Non-pigmented ciliary epithelial cell (primary cell): ENCODE measurements around the gene SLAMF9.

Source experiments
- DNase-seq: peaks from one replicate; pipeline ENCODE4 v3.0.0-alpha.2; 2010; ENCODE audit warnings: low read depth

The SLAMF9 gene

GRCh38 chr1:159953536-159954515, at the start of gene SLAMF9:
TSS of gene SLAMF9 (minus strand) at chr1:159954237. CDS start at chr1:159954137, 100 bp downstream.
- no peak for DNase-seq

DNA sequence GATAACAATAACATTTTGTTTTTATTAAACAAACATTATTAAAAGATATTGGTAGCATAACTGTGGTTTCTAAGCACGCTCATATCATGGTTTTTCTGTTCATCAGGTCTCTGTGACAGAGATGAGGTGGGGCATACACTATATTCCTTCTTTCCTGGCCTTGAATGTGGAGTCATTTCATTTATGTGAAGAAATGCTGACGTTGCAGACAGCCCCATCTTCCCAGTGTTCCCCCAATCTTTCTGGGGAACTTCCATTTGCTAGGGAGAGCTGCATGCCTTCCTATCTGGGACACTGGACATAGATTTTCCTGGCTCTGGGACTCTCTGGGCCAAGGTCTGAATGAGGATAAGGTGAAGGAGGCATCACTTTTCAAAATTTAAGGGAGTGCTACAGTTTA, 47.4 kb upstream of the SLAMF9 start:
- no peak for DNase-seq

DNA sequence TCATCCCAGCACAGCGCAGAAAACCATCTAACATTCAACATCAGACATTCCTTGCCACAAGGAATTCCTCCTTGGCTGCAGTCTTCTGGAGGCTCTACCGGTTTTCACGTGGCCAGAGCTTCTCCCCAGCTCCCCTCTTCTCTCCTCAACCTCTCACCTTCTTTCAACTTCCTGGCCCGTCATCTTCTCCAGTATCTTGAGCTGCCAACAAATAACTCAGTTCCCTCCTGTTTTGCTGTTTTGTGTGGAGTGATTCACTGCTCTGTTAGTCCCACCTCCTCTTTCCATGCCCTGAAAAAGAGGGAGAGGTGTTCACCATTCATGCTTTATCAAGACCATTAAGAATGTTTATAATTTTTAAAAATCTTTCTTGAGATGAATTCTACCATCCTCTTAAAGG, 45.2 kb upstream of the SLAMF9 start:
- no peak for DNase-seq

GRCh38 chr1:159996653-159997052, 42.6 kb upstream of the SLAMF9 start:
- DNase-seq = peak; percentile 44

DNA sequence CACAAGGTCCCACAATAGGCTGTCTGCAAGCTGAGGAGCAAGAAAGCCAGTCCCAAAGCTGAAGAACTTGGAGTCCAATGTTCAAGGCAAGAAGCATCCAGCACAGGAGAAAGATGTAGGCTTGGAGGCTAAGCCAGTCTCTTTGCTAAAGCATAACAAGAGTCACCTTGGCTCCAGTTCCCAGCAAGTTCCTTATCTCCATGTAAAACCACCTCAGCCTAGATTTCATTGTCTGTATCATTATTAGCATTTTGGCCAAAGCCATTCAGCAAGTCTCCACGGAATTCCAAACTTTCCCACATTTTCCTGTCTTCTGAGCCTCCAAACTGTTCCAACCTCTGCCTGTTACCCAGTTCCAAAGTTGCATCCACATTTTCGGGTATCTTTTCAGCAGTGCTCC, 40.9 kb upstream of the SLAMF9 start:
- DNase-seq = no peak

- no peak for DNase-seq
Measured at GRCh38 chr1:159993911-159994310, 39.9 kb upstream of the SLAMF9 start.

- no peak for DNase-seq
Measured at GRCh38 chr1:159992161-159992560, 38.1 kb upstream of the SLAMF9 start.

GRCh38 chr1:159991513-159991912, 37.5 kb upstream of the SLAMF9 start:
- DNase-seq = no peak

GRCh38 chr1:159990005-159990404, 36.0 kb upstream of the SLAMF9 start:
- DNase-seq = no peak

- DNase-seq = no peak
Measured at GRCh38 chr1:159989581-159989980, 35.5 kb upstream of the SLAMF9 start.

DNA sequence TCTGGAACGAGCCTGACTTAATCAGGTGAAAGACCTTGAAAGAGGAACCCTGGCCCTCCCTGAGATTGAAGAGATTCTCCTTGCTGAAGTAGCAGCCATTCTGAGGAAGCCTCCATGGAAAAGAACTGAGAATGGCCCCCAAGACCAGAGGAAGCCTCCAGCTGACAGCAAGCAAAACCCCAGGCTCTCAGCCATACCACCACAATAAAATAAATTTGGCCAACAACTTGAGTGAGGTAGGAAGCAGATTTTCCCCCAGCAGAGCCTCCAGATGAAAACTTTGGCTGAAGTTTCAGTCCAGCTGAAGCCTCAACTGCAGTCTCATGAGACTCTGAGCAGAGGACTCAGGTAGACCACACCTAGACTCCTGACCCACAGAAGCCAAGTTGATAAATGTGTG, 34.0 kb upstream of the SLAMF9 start:
- no peak for DNase-seq

- no peak for DNase-seq
Measured at GRCh38 chr1:159987186-159987585, 33.1 kb upstream of the SLAMF9 start.

GRCh38 chr1:159986531-159986930, 32.5 kb upstream of the SLAMF9 start:
- DNase-seq = no peak

DNA sequence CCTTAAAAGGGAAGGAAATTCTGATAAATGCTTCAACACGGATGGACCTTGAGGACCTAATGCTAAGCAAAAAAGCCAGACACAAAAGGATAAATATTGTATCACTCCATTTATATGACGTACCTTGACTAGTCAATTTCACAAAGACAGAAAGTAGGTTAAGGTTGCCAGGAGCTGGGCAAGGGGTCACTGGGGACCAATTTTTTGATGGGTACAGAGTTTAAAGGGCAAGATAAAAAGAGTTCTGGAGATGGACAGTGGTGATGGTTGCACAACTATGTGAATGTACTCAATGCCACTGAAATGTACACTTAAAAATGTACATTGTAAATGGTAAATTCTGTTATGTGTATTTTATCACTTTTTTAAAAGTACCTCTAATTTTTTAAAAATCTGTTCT, 32.1 kb upstream of the SLAMF9 start:
- no peak for DNase-seq

GRCh38 chr1:159985473-159985872, 31.4 kb upstream of the SLAMF9 start:
- no peak for DNase-seq

GRCh38 chr1:159983681-159984080, 29.6 kb upstream of the SLAMF9 start:
- no peak for DNase-seq

GRCh38 chr1:159982280-159982679, 28.2 kb upstream of the SLAMF9 start:
- no peak for DNase-seq

DNA sequence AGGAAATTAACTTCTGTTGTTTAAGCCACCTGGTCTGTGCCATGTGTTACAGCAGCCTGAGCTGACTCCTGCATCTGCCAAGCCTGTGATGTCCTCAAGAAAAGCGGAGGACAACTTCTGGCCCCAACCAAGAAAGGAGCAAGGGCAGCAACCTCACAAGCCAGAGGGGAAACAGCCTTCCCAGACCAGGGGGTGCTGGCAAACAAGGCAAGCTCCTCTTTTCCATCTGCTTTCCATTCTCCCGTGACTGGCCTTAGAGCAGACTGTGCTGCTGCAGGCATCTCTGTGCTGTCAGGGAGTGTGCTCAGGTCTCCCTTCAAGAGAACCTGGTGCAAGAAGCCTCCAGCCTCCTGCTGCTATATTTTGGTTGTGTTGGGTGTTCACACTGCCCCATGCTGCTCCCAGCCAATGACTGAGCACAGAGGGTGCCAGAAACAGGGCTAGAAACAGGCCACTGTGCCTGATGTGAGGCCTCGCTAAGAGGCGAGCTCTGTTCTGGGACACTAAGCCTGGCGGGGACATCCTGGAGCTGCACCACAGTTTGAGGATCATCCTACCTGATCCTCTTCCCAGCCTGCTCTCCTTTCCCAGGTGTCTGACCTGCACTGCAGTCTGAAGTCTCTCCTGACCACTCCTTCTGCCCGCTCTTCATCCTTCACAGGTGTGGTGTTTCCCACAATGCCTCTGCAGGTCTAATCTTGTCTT, 27.5 kb upstream of the SLAMF9 start:
- DNase-seq = no peak

DNA sequence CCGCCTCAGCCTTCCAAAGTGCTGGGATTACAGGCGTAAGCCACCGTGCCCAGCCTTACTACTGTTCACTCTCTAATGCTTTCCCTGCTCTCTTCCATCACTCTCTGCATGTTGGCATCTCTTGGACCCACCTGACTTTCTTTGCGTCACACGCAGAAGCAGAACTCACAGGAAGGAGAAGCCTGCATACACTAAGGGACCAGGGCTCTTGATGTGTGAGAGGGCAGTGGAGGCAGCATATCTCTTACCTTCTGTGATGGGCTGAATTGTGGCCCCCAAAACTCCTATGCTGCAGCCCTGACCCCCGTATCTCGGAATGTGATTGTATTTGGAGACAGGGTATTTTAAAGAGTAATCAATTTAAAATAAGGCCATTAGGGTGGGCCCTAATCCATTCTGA, 26.7 kb upstream of the SLAMF9 start:
- DNase-seq = no peak

DNA sequence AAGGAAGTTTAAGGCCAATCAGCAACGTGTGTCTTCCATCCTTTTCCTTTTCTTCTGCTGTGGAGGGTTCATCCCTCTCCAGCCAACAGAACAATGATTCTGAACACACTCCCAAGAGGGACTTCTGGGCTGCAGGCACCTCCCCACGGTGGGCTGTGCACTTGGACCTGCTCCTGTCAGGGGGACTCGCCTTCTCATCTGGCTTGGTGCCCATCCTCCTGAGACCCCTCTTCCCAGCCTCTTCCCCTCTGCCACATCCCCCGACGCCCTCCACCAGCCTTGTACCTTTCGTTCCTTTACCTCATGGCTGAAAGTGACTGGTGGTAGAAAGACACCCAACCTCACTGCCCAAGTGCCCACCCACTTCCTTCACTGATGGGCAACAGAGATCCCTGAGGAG, 26.0 kb upstream of the SLAMF9 start:
- no peak for DNase-seq

DNA sequence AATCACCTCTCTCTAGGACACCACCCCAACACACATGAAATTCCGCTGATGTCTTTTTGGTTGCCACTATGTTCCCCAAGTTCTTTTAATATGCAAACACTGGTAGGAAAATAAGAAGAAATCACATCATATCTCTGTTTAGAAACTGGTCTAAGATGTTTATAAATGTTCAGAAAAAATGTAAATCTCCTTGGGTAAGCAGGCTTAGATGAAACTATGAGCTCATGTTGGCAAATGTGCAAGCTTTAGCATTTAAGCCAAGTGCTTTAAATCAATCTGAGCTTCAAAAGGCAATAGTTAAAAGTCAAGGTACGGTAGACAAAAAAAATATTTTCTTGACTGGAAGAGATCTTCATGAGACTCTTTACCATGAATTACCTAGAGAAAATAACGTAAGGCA, 25.2 kb upstream of the SLAMF9 start:
- DNase-seq = no peak

DNA sequence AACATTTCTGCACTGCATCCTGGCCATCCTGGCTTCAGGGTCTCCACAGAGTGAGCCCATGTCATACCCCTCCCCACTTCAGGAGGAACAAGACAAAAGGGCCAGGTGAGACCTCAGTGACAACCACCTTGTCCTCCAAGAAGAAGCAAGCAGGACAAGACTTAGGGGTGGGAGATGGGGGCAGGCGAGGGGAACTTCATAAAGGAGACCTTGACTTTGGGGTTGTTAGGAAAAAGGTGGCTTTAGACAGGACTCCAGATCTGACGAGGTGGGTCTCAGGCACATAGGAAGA, 24.0 kb upstream of the SLAMF9 start:
- no peak for DNase-seq

DNA sequence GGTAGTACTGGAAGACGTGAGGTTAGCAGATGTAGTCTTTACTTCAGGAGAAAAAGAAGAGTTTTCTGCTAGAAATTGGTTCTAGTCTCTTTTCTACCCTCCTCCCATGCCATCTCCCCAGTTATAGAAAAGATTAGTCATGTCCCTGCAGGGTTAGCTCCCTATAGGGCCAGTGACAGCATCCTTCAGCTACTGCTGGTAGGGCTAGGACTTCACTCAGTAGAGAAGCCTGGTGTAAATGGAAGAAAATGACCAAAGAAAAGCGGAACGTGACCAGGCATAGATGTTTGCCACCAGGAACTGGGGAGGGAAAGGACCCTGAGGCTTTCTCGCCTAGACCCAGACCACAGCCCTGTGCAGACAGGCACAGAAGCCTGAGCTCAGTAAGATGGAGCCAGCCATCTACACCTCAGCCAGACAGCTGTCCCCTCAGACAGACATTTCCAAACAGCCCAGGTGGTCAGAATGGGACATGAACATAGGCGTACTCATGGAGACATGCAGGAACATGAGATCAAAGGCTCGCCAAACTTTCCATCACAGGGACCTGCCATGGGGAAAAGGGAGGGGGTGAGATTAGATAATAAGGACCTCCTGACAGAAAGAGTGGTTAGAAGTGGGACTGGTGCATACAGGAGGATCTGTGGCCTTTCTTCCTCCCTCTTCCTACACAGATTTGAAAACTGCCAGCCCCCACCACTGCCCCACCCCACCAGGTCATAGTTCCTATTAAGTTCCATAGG, 23.5 kb upstream of the SLAMF9 start:
- DNase-seq = no peak
